Gastrocnemius medialis (tissue), 4 donors: Measurements from ENCODE around the gene GPR142.

ENCODE experiments used
- CTCF ChIP-seq, 5 experiments: fragments of 450-650 bp in 3 of 5; fragments of 200-600 bp in 2 of 5; sonication (generic) in 2 of 5; IDR thresholded peaks in 4 of 5; conservative IDR thresholded peaks in 1 of 5; 1 replicate in 4 of 5; 2 replicates in 1 of 5; pipeline ENCODE4 v1.5.1; 2016 to 2019; ENCODE audit warnings: antibody characterized with exemption in 5 of 5, mild to moderate bottlenecking in 3 of 5, moderate library complexity in 3 of 5
- POLR2A ChIP-seq, 2 donors: fragments of 450-650 bp; IDR thresholded peaks; one replicate each; pipeline ENCODE4 v1.6.1; 2017; ENCODE audit warnings: antibody characterized with exemption in 2 of 2, mild to moderate bottlenecking in 2 of 2, moderate library complexity in 2 of 2

- TF ChIP-seq POLR2A (IDR thresholded peaks at IDR 0.05) = no peak
- no peak for TF ChIP-seq CTCF (IDR thresholded peaks at IDR 0.05 in 4 of 5, conservative IDR thresholded peaks at IDR 0.05 in 1 of 5)
Observed at GRCh38 chr17:74339537-74340195, 27.6 kb upstream of the GPR142 start.
